D721Med (cell line): Measurements from ENCODE around the gene TMPRSS9.

ENCODE experiments used
- DNase-seq: peaks from one replicate; pipeline ENCODE4 v3.0.0; 2011; ENCODE audit warnings: low spot score; ENCODE audit not compliant: insufficient read length
- FAIRE-seq: peaks from 2 replicates; lab custom pipeline; 2011; peaks lifted over from hg19 to GRCh38; lab: Jason Lieb, UNC
- CTCF ChIP-seq: IDR thresholded peaks from 2 replicates; pipeline ENCODE4 v1.5.1; 2012; ENCODE audit warnings: mild to moderate bottlenecking, control low read depth; ENCODE audit not compliant: insufficient read depth; ENCODE audit errors: missing control alignments

Gene TMPRSS9

GRCh38 chr19:2425622-2426581 lies 65.8 kb downstream of the TMPRSS9 start:
- DNase-seq (no peak), FAIRE-seq (no peak)
- TF ChIP-seq CTCF = no peak

- FAIRE-seq (no peak), DNase-seq (peak; percentile 61)
- no peak for TF ChIP-seq CTCF
Observed at GRCh38 chr19:2426611-2427428, 66.8 kb downstream of the TMPRSS9 start.

GRCh38 chr19:2427429-2428320 lies 67.6 kb downstream of the TMPRSS9 start, which contains the start of gene TIMM13:
Gene TIMM13, minus strand, starts transcription at chr19:2427586. Its CDS starts 53 bp downstream, at chr19:2427533.
- peak; percentile 86 for DNase-seq
- TF ChIP-seq CTCF = no peak
- no peak for FAIRE-seq

- no peak for TF ChIP-seq CTCF
- FAIRE-seq (no peak), DNase-seq (no peak)
Observed at GRCh38 chr19:2428321-2428690, 68.2 kb downstream of the TMPRSS9 start.

GRCh38 chr19:2428756-2429711 lies 69.0 kb downstream of the TMPRSS9 start:
- no peak for TF ChIP-seq CTCF
- no peak for FAIRE-seq
- DNase-seq = no peak
